Measurements from ENCODE around the gene RAMP3. TPM values are rescaled to one million over a fixed set of nuclear protein-coding genes. Genes with fewer than 3 reads are reported as not detected.
"Not testable (repeated sequence)": the region's sequence is repeated elsewhere in the genome, so short reads cannot be mapped to it uniquely, and the experiment has no call there.

Gene RAMP3
- total RNA-seq, 2 experiments from 2014 or later, result not detected

GRCh38 chr7:45186261-45186813, 28.7 kb downstream of the RAMP3 start:
- ChIA-PET POLR2A (no interaction called here), CTCF (interaction anchor here (1.1 to 1.2 kb wide), 2 partner anchors 14 to 74 kb away, joined by 3 read pairs; no protein-coding TSS in a partner anchor)

GRCh38 chr7:45187089-45187945, 29.7 kb downstream of the RAMP3 start:
- CTCF ChIA-PET, result interaction anchor here (1.1 to 1.2 kb wide), 2 partner anchors 15 to 73 kb away, joined by 3 read pairs; no protein-coding TSS in a partner anchor
- POLR2A ChIA-PET, result no interaction called here

GRCh38 chr7:45187946-45188411, 30.4 kb downstream of the RAMP3 start:
- CTCF ChIA-PET, result no interaction called here
- POLR2A ChIA-PET, result no interaction called here

GRCh38 chr7:45188736-45189135, 31.1 kb downstream of the RAMP3 start:
- CTCF ChIA-PET, result no interaction called here
- POLR2A ChIA-PET, result no interaction called here

- ChIA-PET POLR2A (no interaction called here), CTCF (no interaction called here)
Observed at GRCh38 chr7:45189151-45189970, 31.8 kb downstream of the RAMP3 start.

GRCh38 chr7:45190406-45191165, 33.0 kb downstream of the RAMP3 start:
- ChIA-PET CTCF (no interaction called here), POLR2A (no interaction called here)

- ChIA-PET POLR2A (no interaction called here), CTCF (no interaction called here)
Observed at GRCh38 chr7:45191396-45191795, 33.8 kb downstream of the RAMP3 start.

GRCh38 chr7:45192621-45193041, 35.0 kb downstream of the RAMP3 start:
- ChIA-PET POLR2A (no interaction called here), CTCF (no interaction called here)

GRCh38 chr7:45193828-45194227, 36.2 kb downstream of the RAMP3 start:
- ChIA-PET CTCF (interaction anchor here (0.7 to 1.0 kb wide), 2 partner anchors 12 to 66 kb away, joined by 3 to 4 read pairs; no protein-coding TSS in a partner anchor), POLR2A (no interaction called here)

GRCh38 chr7:45196374-45196773, 38.8 kb downstream of the RAMP3 start:
- POLR2A ChIA-PET, result interaction anchor here (0.6 kb wide), 1 partner anchor 350 kb away, joined by 10 read pairs; no protein-coding TSS in a partner anchor
- CTCF ChIA-PET, result interaction anchor here (1.2 kb wide), 1 partner anchor 12 kb away, joined by 4 read pairs; no protein-coding TSS in a partner anchor

GRCh38 chr7:45197461-45197860, 39.9 kb downstream of the RAMP3 start:
- POLR2A ChIA-PET, result no interaction called here
- CTCF ChIA-PET, result interaction anchor here (1.2 kb wide), 1 partner anchor 11 kb away, joined by 4 read pairs; no protein-coding TSS in a partner anchor

- ChIA-PET POLR2A (no interaction called here), CTCF (no interaction called here)
Observed at GRCh38 chr7:45198986-45199385, 41.4 kb downstream of the RAMP3 start.

GRCh38 chr7:45199506-45199905, 41.9 kb downstream of the RAMP3 start:
- ChIA-PET CTCF (no interaction called here), POLR2A (no interaction called here)

- ChIA-PET CTCF (interaction anchor here (0.6 kb wide), 1 partner anchor 1279 kb away, joined by 3 read pairs; no protein-coding TSS in a partner anchor), POLR2A (interaction anchor here (0.5 kb wide), 1 partner anchor 54 kb away, joined by 3 read pairs; no protein-coding TSS in a partner anchor)
Observed at GRCh38 chr7:45202625-45203024, 45.0 kb downstream of the RAMP3 start.

- CTCF ChIA-PET, result interaction anchor here (0.6 to 0.9 kb wide), 2 partner anchors 56 to 1280 kb away, joined by 3 read pairs; no protein-coding TSS in a partner anchor
- POLR2A ChIA-PET, result no interaction called here
Observed at GRCh38 chr7:45203036-45203435, 45.4 kb downstream of the RAMP3 start.

- ChIA-PET POLR2A (interaction anchor here (0.7 kb wide), 1 partner anchor 223 kb away, joined by 3 read pairs; no protein-coding TSS in a partner anchor), CTCF (interaction anchor here (0.6 to 0.9 kb wide), 2 partner anchors 56 to 1280 kb away, joined by 3 read pairs; no protein-coding TSS in a partner anchor)
Observed at GRCh38 chr7:45203459-45203858, 45.9 kb downstream of the RAMP3 start.

GRCh38 chr7:45203936-45204445, 46.4 kb downstream of the RAMP3 start:
- ChIA-PET POLR2A (interaction anchor here (0.7 kb wide), 1 partner anchor 223 kb away, joined by 3 read pairs; no protein-coding TSS in a partner anchor), CTCF (interaction anchor here (0.9 kb wide), 1 partner anchor 55 kb away, joined by 3 read pairs; no protein-coding TSS in a partner anchor)

GRCh38 chr7:45206266-45206665, 48.7 kb downstream of the RAMP3 start:
- CTCF ChIA-PET, result interaction anchor here (1.2 to 1.6 kb wide), 2 partner anchors 12 to 54 kb away, joined by 3 to 4 read pairs; no protein-coding TSS in a partner anchor
- POLR2A ChIA-PET, result not testable (repeated sequence)

- CTCF ChIA-PET, POLR2A ChIA-PET: not testable (repeated sequence)
Observed at GRCh38 chr7:45209909-45210308, 52.3 kb downstream of the RAMP3 start.

Measured in activated CD8-positive, alpha-beta memory T cell treated with anti-CD3 and anti-CD28 coated beads for 36 hours (primary cell).